ENCODE measurements around the gene SOSTDC1.
"Not testable (repeated sequence)": the region's sequence is repeated elsewhere in the genome, so short reads cannot be mapped to it uniquely, and the experiment has no call there.

Gene SOSTDC1

GRCh38 chr7:16465469-16466361 lies at the start of gene SOSTDC1:
TSS of gene SOSTDC1 (minus strand) at chr7:16465738. CDS start at chr7:16465668, 70 bp downstream.
- FAIRE-seq, result no peak

- FAIRE-seq, result no peak
Observed at GRCh38 chr7:16514729-16515128, 49.2 kb upstream of the SOSTDC1 start.

GRCh38 chr7:16514271-16514670 lies 48.7 kb upstream of the SOSTDC1 start:
- FAIRE-seq, result no peak

- no peak for FAIRE-seq
Observed at GRCh38 chr7:16512097-16512496, 46.6 kb upstream of the SOSTDC1 start.

- no peak for FAIRE-seq
Observed at GRCh38 chr7:16511314-16511713, 45.8 kb upstream of the SOSTDC1 start.

- FAIRE-seq, result no peak
Observed at GRCh38 chr7:16509829-16510228, 44.3 kb upstream of the SOSTDC1 start.

GRCh38 chr7:16506422-16506821 lies 40.9 kb upstream of the SOSTDC1 start:
- FAIRE-seq, result not testable (repeated sequence)

- no peak for FAIRE-seq
Observed at GRCh38 chr7:16504019-16504418, 38.5 kb upstream of the SOSTDC1 start.

GRCh38 chr7:16502303-16502702 lies 36.8 kb upstream of the SOSTDC1 start:
- FAIRE-seq, result no peak

- FAIRE-seq, result no peak
Observed at GRCh38 chr7:16498122-16498521, 32.6 kb upstream of the SOSTDC1 start.

GRCh38 chr7:16494955-16495719 lies 29.6 kb upstream of the SOSTDC1 start:
- FAIRE-seq, result no peak

- FAIRE-seq, result no peak
Observed at GRCh38 chr7:16494551-16494950, 29.0 kb upstream of the SOSTDC1 start.

GRCh38 chr7:16493266-16493665 lies 27.7 kb upstream of the SOSTDC1 start:
- no peak for FAIRE-seq

GRCh38 chr7:16492513-16493062 lies 27.1 kb upstream of the SOSTDC1 start:
- no peak for FAIRE-seq

- FAIRE-seq, result no peak
Observed at GRCh38 chr7:16491148-16491547, 25.6 kb upstream of the SOSTDC1 start.

GRCh38 chr7:16484453-16485158 lies 19.1 kb upstream of the SOSTDC1 start:
- FAIRE-seq, result no peak

- FAIRE-seq, result no peak
Observed at GRCh38 chr7:16479591-16479990, 14.1 kb upstream of the SOSTDC1 start.

- FAIRE-seq, result no peak
Observed at GRCh38 chr7:16479161-16479560, 13.6 kb upstream of the SOSTDC1 start.

GRCh38 chr7:16471933-16472332 lies 6.4 kb upstream of the SOSTDC1 start:
- FAIRE-seq, result no peak

GRCh38 chr7:16463949-16464715 lies 1.4 kb downstream of the SOSTDC1 start:
- FAIRE-seq, result no peak

GRCh38 chr7:16463520-16463919 lies 2.0 kb downstream of the SOSTDC1 start:
- FAIRE-seq, result no peak

- no peak for FAIRE-seq
Observed at GRCh38 chr7:16462431-16462889, 3.1 kb downstream of the SOSTDC1 start.
